ENCODE measurements around the gene ARHGEF7. TPM values are rescaled to one million over a fixed set of nuclear protein-coding genes. Genes with fewer than 3 reads are reported as not detected.
A peak's percentile ranks its signal among the peaks of the same experiment; 100 is the strongest.

The ARHGEF7 gene
- total RNA-seq, 1 donor from 2014 or later, result 63.7 TPM

- no peak for ATAC-seq
Observed at GRCh38 chr13:111174377-111175114, 59.4 kb downstream of the ARHGEF7 start.

GRCh38 chr13:111175372-111175771 is 60.3 kb downstream of the ARHGEF7 start:
- H3K36me3 ChIP-seq, result peaks cover 6% of the 10 kb centered on the region
- no peaks in the 10 kb centered on the region for H3K27me3 ChIP-seq (ENCODE audit: low read depth)
- intact Hi-C loops (cut with DNase I), result no loop called here
- H3K4me3 ChIP-seq, result no peak overlapping the region
- no peak overlapping the region for H3K27ac ChIP-seq
- peaks cover 34% of the 10 kb centered on the region for H3K4me1 ChIP-seq
- DNase-seq (no peak), ATAC-seq (no peak)
- H3K9me3 ChIP-seq, result no peaks in the 10 kb centered on the region
- TF ChIP-seq, protein P1, sequence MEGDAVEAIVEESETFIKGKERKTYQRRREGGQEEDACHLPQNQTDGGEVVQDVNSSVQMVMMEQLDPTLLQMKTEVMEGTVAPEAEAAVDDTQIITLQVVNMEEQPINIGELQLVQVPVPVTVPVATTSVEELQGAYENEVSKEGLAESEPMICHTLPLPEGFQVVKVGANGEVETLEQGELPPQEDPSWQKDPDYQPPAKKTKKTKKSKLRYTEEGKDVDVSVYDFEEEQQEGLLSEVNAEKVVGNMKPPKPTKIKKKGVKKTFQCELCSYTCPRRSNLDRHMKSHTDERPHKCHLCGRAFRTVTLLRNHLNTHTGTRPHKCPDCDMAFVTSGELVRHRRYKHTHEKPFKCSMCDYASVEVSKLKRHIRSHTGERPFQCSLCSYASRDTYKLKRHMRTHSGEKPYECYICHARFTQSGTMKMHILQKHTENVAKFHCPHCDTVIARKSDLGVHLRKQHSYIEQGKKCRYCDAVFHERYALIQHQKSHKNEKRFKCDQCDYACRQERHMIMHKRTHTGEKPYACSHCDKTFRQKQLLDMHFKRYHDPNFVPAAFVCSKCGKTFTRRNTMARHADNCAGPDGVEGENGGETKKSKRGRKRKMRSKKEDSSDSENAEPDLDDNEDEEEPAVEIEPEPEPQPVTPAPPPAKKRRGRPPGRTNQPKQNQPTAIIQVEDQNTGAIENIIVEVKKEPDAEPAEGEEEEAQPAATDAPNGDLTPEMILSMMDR (IDR thresholded peaks at IDR 0.05), result no peak

More at GRCh38 chr13:111174377-111175114, 59.4 kb downstream of the ARHGEF7 start:
- DNase-seq, result no peak
- Histone ChIP-seq H3K4me3 (no peak overlapping the region), H3K9me3 (no peaks in the 10 kb centered on the region), H3K4me1 (peaks cover 34% of the 10 kb centered on the region), H3K27ac (no peak overlapping the region), H3K36me3 (peaks cover 6% of the 10 kb centered on the region), H3K27me3 (ENCODE audit: low read depth) (no peaks in the 10 kb centered on the region)
- TF ChIP-seq, protein P1 (IDR thresholded peaks at IDR 0.05), result no peak
- intact Hi-C loops (cut with DNase I), result no loop called here

DNA sequence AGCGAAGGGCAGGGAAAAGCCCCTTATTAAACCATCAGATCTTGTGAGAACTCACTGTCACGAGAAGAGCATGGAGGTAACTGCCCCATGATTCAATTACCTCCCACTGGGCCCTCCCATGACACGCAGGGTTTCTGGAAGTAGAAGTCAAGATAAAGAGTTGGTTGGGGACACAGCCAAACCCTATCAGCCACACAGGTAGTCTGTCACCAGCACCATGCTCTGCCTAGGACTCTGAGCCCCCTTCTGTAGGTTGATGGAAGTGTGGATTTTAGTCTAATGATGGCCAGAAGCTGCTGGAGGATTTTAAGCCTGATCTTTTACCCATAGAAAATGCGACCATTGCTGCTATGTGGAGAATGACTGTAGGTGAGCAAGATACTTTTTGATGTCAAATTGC is 60.8 kb downstream of the ARHGEF7 start:
- Histone ChIP-seq H3K36me3 (peaks cover 6% of the 10 kb centered on the region), H3K9me3 (no peaks in the 10 kb centered on the region), H3K27ac (no peak overlapping the region), H3K4me3 (no peak overlapping the region), H3K4me1 (peaks cover 34% of the 10 kb centered on the region), H3K27me3 (ENCODE audit: low read depth) (no peaks in the 10 kb centered on the region)
- TF ChIP-seq, protein P1 (IDR thresholded peaks at IDR 0.05), result no peak
- DNase-seq, result no peak
- ATAC-seq, result no peak
- intact Hi-C loops (cut with DNase I), result no loop called here

DNA sequence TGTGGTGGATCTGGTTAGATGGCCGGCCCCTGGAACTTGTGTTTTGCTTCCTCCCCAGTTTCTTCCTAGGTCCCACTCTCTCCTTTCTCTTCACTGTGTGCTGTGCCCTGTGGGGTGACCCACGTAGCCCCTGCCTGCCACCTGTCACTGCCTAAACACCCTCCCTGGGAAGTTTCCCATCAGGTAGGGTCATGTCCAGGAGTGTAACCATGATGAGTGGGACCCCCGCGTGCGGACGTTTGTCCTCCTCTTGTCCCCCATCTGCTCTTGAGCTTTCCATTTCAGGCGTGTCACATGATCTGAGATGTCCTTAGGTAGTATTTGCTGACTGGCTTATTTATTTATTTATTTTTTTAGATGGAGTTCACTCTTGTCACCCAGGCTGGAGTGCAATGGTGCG is 61.3 kb downstream of the ARHGEF7 start:
- intact Hi-C loops (cut with DNase I), result no loop called here
- Histone ChIP-seq H3K4me1 (peaks cover 32% of the 10 kb centered on the region), H3K36me3 (peaks cover 6% of the 10 kb centered on the region), H3K4me3 (no peak overlapping the region), H3K27ac (peak overlapping the region; percentile 74), H3K9me3 (no peaks in the 10 kb centered on the region), H3K27me3 (ENCODE audit: low read depth) (no peaks in the 10 kb centered on the region)
- TF ChIP-seq, protein P1 (IDR thresholded peaks at IDR 0.05), result no peak
- ATAC-seq (no peak), DNase-seq (no peak)

- DNase-seq (peak; percentile 56), ATAC-seq (peak; percentile 60 to 70)
- Histone ChIP-seq H3K27me3 (ENCODE audit: low read depth) (no peaks in the 10 kb centered on the region), H3K36me3 (peaks cover 6% of the 10 kb centered on the region), H3K9me3 (no peaks in the 10 kb centered on the region), H3K4me3 (no peak overlapping the region), H3K4me1 (peaks cover 29% of the 10 kb centered on the region), H3K27ac (peak overlapping the region; percentile 74)
- TF ChIP-seq, protein P1 (IDR thresholded peaks at IDR 0.05), result no peak
- intact Hi-C loops (cut with DNase I), result no loop called here
Observed at GRCh38 chr13:111177081-111177711, 62.1 kb downstream of the ARHGEF7 start.

Measured in lower lobe of right lung (tissue), 2 donors.